Measurements from ENCODE around the gene L3MBTL2.
"Not testable (repeated sequence)": the region's sequence is repeated elsewhere in the genome, so short reads cannot be mapped to it uniquely, and the experiment has no call there.

The L3MBTL2 gene

GRCh38 chr22:41242396-41243117, 37.4 kb downstream of the L3MBTL2 start:
- DNase-seq = no peak

- no peak for DNase-seq
These were observed 38.2 kb downstream of the L3MBTL2 start for GRCh38 chr22:41243361-41243760.

GRCh38 chr22:41245917-41246499, 40.9 kb downstream of the L3MBTL2 start:
- DNase-seq = no peak

GRCh38 chr22:41247703-41248102, 42.6 kb downstream of the L3MBTL2 start:
- no peak for DNase-seq

- no peak for DNase-seq
These were observed 43.2 kb downstream of the L3MBTL2 start for GRCh38 chr22:41248314-41248713.

GRCh38 chr22:41248758-41249157, 43.6 kb downstream of the L3MBTL2 start:
- no peak for DNase-seq

GRCh38 chr22:41249442-41249841, 44.3 kb downstream of the L3MBTL2 start:
- no peak for DNase-seq

GRCh38 chr22:41250127-41250526, 45.0 kb downstream of the L3MBTL2 start:
- no peak for DNase-seq

- no peak for DNase-seq
These were observed 47.3 kb downstream of the L3MBTL2 start for GRCh38 chr22:41252365-41252764.

GRCh38 chr22:41254230-41254629, 49.1 kb downstream of the L3MBTL2 start:
- no peak for DNase-seq

- DNase-seq = no peak
These were observed 51.4 kb downstream of the L3MBTL2 start for GRCh38 chr22:41256254-41257253.

- no peak for DNase-seq
These were observed 52.6 kb downstream of the L3MBTL2 start for GRCh38 chr22:41257696-41258095.

GRCh38 chr22:41259756-41260155, 54.6 kb downstream of the L3MBTL2 start:
- DNase-seq = not testable (repeated sequence)

GRCh38 chr22:41260871-41261270, 55.8 kb downstream of the L3MBTL2 start:
- DNase-seq = no peak

- DNase-seq = no peak
These were observed 56.6 kb downstream of the L3MBTL2 start for GRCh38 chr22:41261541-41262249.

- DNase-seq = no peak
These were observed 57.2 kb downstream of the L3MBTL2 start for GRCh38 chr22:41262250-41262765.

GRCh38 chr22:41263704-41264103, 58.6 kb downstream of the L3MBTL2 start:
- DNase-seq = no peak

- DNase-seq = no peak
These were observed 59.4 kb downstream of the L3MBTL2 start for GRCh38 chr22:41264408-41264941.

GRCh38 chr22:41267958-41268357, 62.8 kb downstream of the L3MBTL2 start:
- DNase-seq = no peak

- DNase-seq = no peak
These were observed 66.7 kb downstream of the L3MBTL2 start for GRCh38 chr22:41271787-41272186.

GRCh38 chr22:41273128-41273527, 68.0 kb downstream of the L3MBTL2 start:
- DNase-seq = no peak

GRCh38 chr22:41274856-41275255, 69.7 kb downstream of the L3MBTL2 start:
- no peak for DNase-seq
